GM12874 (cell line): ENCODE data around the gene ADNP.

Experiments used
- CTCF ChIP-seq: IDR thresholded peaks from 2 replicates; pipeline ENCODE4 v1.5.1; 2011; ENCODE audit warnings: low read depth, mild to moderate bottlenecking, control low read depth, low read length, moderate library complexity; ENCODE audit not compliant: insufficient read depth

Gene ADNP

GRCh38 chr20:50883856-50884255, 47.4 kb downstream of the ADNP start:
- no peak for TF ChIP-seq CTCF

- no peak for TF ChIP-seq CTCF
Observed at GRCh38 chr20:50879649-50880550, 51.3 kb downstream of the ADNP start.

GRCh38 chr20:50877232-50877743, 53.9 kb downstream of the ADNP start:
- TF ChIP-seq CTCF = no peak

GRCh38 chr20:50876816-50877215, 54.4 kb downstream of the ADNP start:
- TF ChIP-seq CTCF = no peak

GRCh38 chr20:50876063-50876685, 55.1 kb downstream of the ADNP start:
- TF ChIP-seq CTCF = no peak

GRCh38 chr20:50874758-50875665, 56.2 kb downstream of the ADNP start:
- TF ChIP-seq CTCF = no peak
